ENCODE measurements around the gene PUM1. TPM values are rescaled to one million over a fixed set of nuclear protein-coding genes. Genes with fewer than 3 reads are reported as not detected.

Gene PUM1
- total and polyA plus RNA-seq, 2 of the 8 experiments (the other 6 are each of a cell fraction or from before 2014, with no cell fraction given) = 122 to 177 TPM

- Histone ChIP-seq H3K4me2 (ENCODE audit: insufficient read depth in 1 of 2, low read depth in 2 of 2, low read length in 2 of 2) (no peak overlapping the region), H2AK5ac (ENCODE audit: low read depth, low read length) (no peak overlapping the region), H3K18ac (ENCODE audit: extremely low read depth, low read length) (no peak overlapping the region), H4K91ac (replicated peaks; ENCODE audit: insufficient read length, low read length) (no peak overlapping the region), H3K23ac (ENCODE audit: insufficient read length) (no peak overlapping the region), H4K8ac (ENCODE audit: extremely low read depth, insufficient read depth, low read length) (no peak overlapping the region), H2BK5ac (ENCODE audit: low read depth, low read length) (no peak overlapping the region), H2BK20ac (ENCODE audit: low read length) (no peak overlapping the region), H3K23me2 (ENCODE audit: low read depth, low read length) (no peaks in the 10 kb centered on the region), H3K27ac (ENCODE audit: low read depth, low read length) (no peak overlapping the region), H3K4me3 (ENCODE audit: extremely low read depth in 1 of 4, insufficient read depth in 2 of 4, low read depth in 3 of 4, low read length in 4 of 4) (no peak overlapping the region), H2BK15ac (ENCODE audit: low read length) (no peak overlapping the region), H3K79me1 (ENCODE audit: low read depth, low read length) (no peaks in the 10 kb centered on the region), H3K4ac (replicated peaks; ENCODE audit: insufficient read length, low read depth, low read length) (no peak overlapping the region), H3K9me3 (ENCODE audit: insufficient read depth in 2 of 2, low read depth in 1 of 2, low read length in 1 of 2) (no peaks in the 10 kb centered on the region), H3K56ac (replicated peaks; ENCODE audit: insufficient read length, low read depth, low read length) (no peak overlapping the region), H3K36me3 (ENCODE audit: control insufficient read depth in 2 of 4, insufficient read depth in 4 of 4, low read length in 3 of 4) (peaks cover 3 to 26% (median 17%) of the 10 kb centered on the region in 4 experiments; a peak in 7 of 8 replicates), H3K79me2 (ENCODE audit: control insufficient read depth in 1 of 2, insufficient read depth in 2 of 2, low read length in 2 of 2) (no peaks in the 10 kb centered on the region), H3K4me1 (replicated peaks in 1 of 4; ENCODE audit: control insufficient read depth in 3 of 4, insufficient read depth in 4 of 4, low read length in 3 of 4) (no peaks in the 10 kb centered on the region), H4K5ac (ENCODE audit: insufficient read length, low read depth, low read length) (no peak overlapping the region), H2BK120ac (replicated peaks; ENCODE audit: low read depth, low read length) (no peak overlapping the region), H3K27me3 (replicated peaks in 1 of 4; ENCODE audit: control insufficient read depth in 3 of 4, extremely low read depth in 1 of 4, insufficient read depth in 3 of 4, low read length in 3 of 4) (no peaks in the 10 kb centered on the region), H2BK12ac (ENCODE audit: low read depth, low read length) (no peak overlapping the region), H3K9ac (replicated peaks in 1 of 4; ENCODE audit: extremely low read depth in 1 of 4, low read depth in 3 of 4, low read length in 3 of 4) (no peak overlapping the region), H2AFZ (ENCODE audit: low read length) (no peak overlapping the region), H4K20me1 (replicated peaks in 1 of 2; ENCODE audit: control insufficient read depth in 1 of 2, insufficient read depth in 2 of 2, low read length in 2 of 2) (peaks cover 3 to 4% of the 10 kb centered on the region in 2 experiments), H3K14ac (ENCODE audit: insufficient read length) (no peak overlapping the region)
- TF ChIP-seq RAD21 (IDR thresholded peaks at IDR 0.05 in 1 of 2, conservative IDR thresholded peaks at IDR 0.05 in 1 of 2; ENCODE audit: low read depth in 2 of 2, low read length in 2 of 2) (no peak), POLR2A (IDR thresholded peaks at IDR 0.05; ENCODE audit: control extremely low read depth in 1 of 2, low read depth in 2 of 2, low read length in 2 of 2) (peak in 1 of 2 experiments; percentile 70; a peak in 1 of 3 replicates)
- ChIA-PET POLR2A (ENCODE audit: partially characterized antibody) (interaction anchor here (0.9 to 5.3 kb wide), 9 partner anchors 12 to 150 kb away, joined by 3 to 16 read pairs (median 4); partner anchors contain the start of gene PUM1), CTCF (ENCODE audit: partially characterized antibody) (interaction anchor here (0.8 to 27.2 kb wide), 13 partner anchors 8 to 601 kb away, joined by 3 to 1519 read pairs (median 7); no protein-coding TSS in a partner anchor)
- 91% methylated on average over 8 of the region's 8 CpGs; no CpG with 5 or more reads in 1 of the 2 experiments for WGBS, 2 experiments (ENCODE audit: extremely low coverage in 1 of 2, insufficient coverage in 1 of 2, insufficient read length in 1 of 2, insufficient replicate concordance in 2 of 2, low coverage in 1 of 2, low lambda C conversion rate in 2 of 2, missing lambda C conversion rate in 1 of 2)
- FAIRE-seq = no peak
- no peak for DNase-seq (ENCODE audit: low read depth in 1 of 2, low spot score in 2 of 2)
These were observed 135.5 kb downstream of the PUM1 start for GRCh38 chr1:30929944-30930525.

All from H1 (cell line).